ENCODE results near the gene COPA. TPM values are rescaled to one million over a fixed set of nuclear protein-coding genes. Genes with fewer than 3 reads are reported as not detected.

Gene COPA
- total RNA-seq, 3 donors from 2014 or later (not counting 1 experiment from before 2014, with no cell fraction given): 140 to 167 (median 148) TPM

DNA sequence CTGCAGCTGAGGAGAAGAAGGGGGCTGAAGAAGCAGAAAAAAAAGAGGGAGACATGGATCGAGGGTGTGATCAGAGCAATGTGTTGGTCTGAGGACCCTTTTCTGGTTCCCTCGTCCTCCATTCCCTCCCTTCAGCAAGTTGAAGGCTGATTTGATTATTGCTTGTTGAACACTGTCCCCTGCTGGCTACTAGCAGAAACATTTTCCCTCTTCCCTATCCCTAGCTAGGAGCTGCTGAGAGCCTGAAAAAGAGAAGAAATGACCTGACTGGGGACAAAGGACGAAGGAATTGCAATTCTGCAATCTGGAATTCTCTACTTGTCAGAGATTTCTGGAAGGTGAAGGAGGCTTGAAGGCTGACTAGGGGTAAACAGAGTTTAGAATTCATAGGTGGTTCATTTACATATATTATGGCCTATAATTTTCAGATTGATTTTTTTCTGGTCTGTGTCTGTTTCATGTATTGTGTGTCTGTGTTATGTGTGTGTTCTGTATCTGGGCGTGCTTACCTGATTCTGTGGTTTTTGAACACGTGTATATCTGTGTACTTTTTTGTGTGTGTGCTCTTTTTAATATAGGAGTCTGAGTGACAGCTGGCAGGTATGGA lies 33.6 kb upstream of the COPA start:
- Mint-ChIP-seq H3K4me3 (peak overlapping the region; percentile 35), H3K27me3 (ENCODE audit: low read depth in 2 of 2) (peaks cover 0 to 13% of the 10 kb centered on the region in 2 donors), H3K9me3 (no peaks in the 10 kb centered on the region), H3K4me1 (peaks cover 15 to 18% of the 10 kb centered on the region in 2 donors), H3K27ac (peak overlapping the region in 1 of 2 donors; percentile 88), H3K36me3 (no peaks in the 10 kb centered on the region)
- Histone ChIP-seq H3K27me3 (ENCODE audit: control insufficient read depth, insufficient read depth, low read length) (no peaks in the 10 kb centered on the region), H3K27ac (ENCODE audit: low read length) (no peak overlapping the region), H3K36me3 (ENCODE audit: control insufficient read depth, insufficient read depth, low read length) (no peaks in the 10 kb centered on the region), H3K4me3 (ENCODE audit: low read length) (no peak overlapping the region), H3K4me1 (ENCODE audit: control insufficient read depth, insufficient read depth, low read length) (peaks cover 21% of the 10 kb centered on the region), H3K9me3 (ENCODE audit: control insufficient read depth, insufficient read depth, low read length) (no peaks in the 10 kb centered on the region)
- intact Hi-C loops (cut with micrococcal nuclease): loop anchor here (1.0 to 10.0 kb wide), 5 partner anchors 183 to 442 kb away; no protein-coding TSS in a partner anchor
- WGBS (ENCODE audit: insufficient coverage): 12% methylated on average over 5 of the region's 5 CpGs
- ATAC-seq (peak; percentile 63 to 72 (median 64)), DNase-seq (peak in 1 of 2 donors; percentile 76)
- TF ChIP-seq, protein P1, sequence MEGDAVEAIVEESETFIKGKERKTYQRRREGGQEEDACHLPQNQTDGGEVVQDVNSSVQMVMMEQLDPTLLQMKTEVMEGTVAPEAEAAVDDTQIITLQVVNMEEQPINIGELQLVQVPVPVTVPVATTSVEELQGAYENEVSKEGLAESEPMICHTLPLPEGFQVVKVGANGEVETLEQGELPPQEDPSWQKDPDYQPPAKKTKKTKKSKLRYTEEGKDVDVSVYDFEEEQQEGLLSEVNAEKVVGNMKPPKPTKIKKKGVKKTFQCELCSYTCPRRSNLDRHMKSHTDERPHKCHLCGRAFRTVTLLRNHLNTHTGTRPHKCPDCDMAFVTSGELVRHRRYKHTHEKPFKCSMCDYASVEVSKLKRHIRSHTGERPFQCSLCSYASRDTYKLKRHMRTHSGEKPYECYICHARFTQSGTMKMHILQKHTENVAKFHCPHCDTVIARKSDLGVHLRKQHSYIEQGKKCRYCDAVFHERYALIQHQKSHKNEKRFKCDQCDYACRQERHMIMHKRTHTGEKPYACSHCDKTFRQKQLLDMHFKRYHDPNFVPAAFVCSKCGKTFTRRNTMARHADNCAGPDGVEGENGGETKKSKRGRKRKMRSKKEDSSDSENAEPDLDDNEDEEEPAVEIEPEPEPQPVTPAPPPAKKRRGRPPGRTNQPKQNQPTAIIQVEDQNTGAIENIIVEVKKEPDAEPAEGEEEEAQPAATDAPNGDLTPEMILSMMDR (IDR thresholded peaks at IDR 0.05): peak; percentile 77

DNA sequence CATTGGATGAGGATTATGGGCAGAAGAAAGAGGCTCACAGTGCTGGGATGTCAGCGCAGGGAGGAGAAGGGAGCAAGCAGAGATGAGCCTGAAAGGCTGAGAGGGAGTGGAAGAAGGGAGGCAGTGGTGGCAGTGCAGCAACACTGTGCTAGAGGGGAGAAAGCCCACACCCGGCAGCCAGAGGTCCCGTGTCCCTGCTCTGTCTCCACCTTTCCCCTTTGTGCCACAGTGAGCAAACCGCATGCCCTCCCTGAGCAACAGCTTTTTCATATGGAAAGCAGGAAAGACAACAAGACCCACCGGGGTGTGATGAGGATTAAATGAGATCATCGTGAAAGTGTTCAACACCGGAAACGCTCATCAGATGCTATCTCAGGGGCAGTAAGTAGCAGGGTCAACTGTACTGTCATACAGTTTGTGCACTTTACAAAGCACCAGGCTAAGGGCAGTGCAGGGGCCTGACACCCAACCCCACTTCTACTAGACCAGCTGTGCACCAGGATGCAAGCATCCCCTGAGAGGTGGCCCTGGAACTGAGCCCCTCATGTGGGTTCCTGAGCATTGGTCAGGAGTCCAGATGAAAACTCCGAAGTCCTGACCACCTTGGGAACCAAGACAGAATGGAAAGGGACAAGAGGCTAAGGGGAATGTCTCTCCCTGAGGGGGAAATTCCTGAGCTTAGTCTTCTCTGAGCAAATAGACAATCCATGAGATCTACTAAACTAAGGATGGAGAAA lies 32.9 kb upstream of the COPA start:
- no peaks in the 10 kb centered on the region for H3K27me3 ChIP-seq (ENCODE audit: control insufficient read depth, insufficient read depth, low read length)
- ATAC-seq (peak; percentile 71 to 87 (median 82)), DNase-seq (peak; percentile 25 to 34)
- no peak overlapping the region for H3K27ac ChIP-seq (ENCODE audit: low read length)
- H3K9me3 Mint-ChIP-seq: no peaks in the 10 kb centered on the region
- no peak overlapping the region for H3K4me3 ChIP-seq (ENCODE audit: low read length)
- H3K36me3 Mint-ChIP-seq: no peaks in the 10 kb centered on the region
- peaks cover 15 to 18% of the 10 kb centered on the region in 2 donors for H3K4me1 Mint-ChIP-seq
- H3K36me3 ChIP-seq (ENCODE audit: control insufficient read depth, insufficient read depth, low read length): no peaks in the 10 kb centered on the region
- TF ChIP-seq, protein P1 (IDR thresholded peaks at IDR 0.05): no peak
- H3K9me3 ChIP-seq (ENCODE audit: control insufficient read depth, insufficient read depth, low read length): no peaks in the 10 kb centered on the region
- 25% methylated on average over 9 of the region's 9 CpGs for WGBS (ENCODE audit: insufficient coverage)
- peaks cover 0 to 13% of the 10 kb centered on the region in 2 donors for H3K27me3 Mint-ChIP-seq (ENCODE audit: low read depth in 2 of 2)
- H3K27ac Mint-ChIP-seq: peak overlapping the region; percentile 37 to 88
- intact Hi-C loops (cut with micrococcal nuclease): loop anchor here (1.0 to 10.0 kb wide), 5 partner anchors 183 to 441 kb away; no protein-coding TSS in a partner anchor
- peak overlapping the region; percentile 35 for H3K4me3 Mint-ChIP-seq
- H3K4me1 ChIP-seq (ENCODE audit: control insufficient read depth, insufficient read depth, low read length): peaks cover 21% of the 10 kb centered on the region

DNA sequence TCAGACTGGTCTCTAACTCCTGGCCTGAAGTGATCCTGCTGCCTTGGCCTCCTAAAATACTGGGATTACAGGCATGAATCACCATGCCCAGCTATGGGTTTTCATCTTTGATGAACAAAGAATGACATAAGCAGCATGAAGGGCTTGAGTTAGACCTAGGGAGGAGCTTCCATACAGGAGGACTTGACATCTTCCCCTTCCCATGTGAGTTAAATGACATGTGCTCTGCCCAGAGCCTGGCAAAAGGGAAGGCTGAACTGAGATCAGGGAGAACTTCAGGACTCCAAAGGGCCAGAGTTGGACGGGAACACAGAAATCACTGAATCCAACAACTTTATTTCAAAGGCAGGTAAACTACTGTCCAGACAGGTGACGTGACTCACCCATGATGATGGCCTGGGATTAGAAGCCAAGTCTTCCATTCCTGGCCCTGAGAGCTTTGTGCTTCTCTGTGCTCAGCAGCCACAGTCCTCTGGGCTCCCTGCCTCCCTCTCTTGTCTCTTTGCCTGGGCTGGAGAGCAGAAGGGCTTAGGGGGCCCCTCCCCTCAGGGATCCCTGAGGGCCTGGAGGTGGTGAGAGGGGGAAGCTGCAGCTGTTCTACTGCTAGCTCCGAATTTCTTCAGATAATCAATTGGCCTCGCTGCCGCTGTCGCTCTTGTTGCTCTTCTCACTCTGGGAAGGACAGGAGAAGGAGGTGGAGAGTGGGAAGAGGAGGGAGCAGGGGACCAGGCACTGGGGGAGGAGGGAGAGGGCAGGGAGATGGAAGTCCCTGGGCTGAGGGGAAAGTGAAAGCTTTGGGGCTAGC lies 31.5 kb upstream of the COPA start:
- Mint-ChIP-seq H3K36me3 (no peaks in the 10 kb centered on the region), H3K9me3 (no peaks in the 10 kb centered on the region), H3K4me3 (no peak overlapping the region), H3K27ac (peak overlapping the region in 1 of 2 donors; percentile 88), H3K4me1 (peaks cover 15 to 18% of the 10 kb centered on the region in 2 donors), H3K27me3 (ENCODE audit: low read depth in 2 of 2) (peaks cover 0 to 8% of the 10 kb centered on the region in 2 donors)
- intact Hi-C loops (cut with micrococcal nuclease): loop anchor here (5.0 to 10.0 kb wide), 2 partner anchors 287 to 440 kb away; no protein-coding TSS in a partner anchor
- 86% methylated on average over 6 of the region's 6 CpGs for WGBS (ENCODE audit: insufficient coverage)
- no peaks in the 10 kb centered on the region for H3K36me3 ChIP-seq (ENCODE audit: control insufficient read depth, insufficient read depth, low read length)
- no peaks in the 10 kb centered on the region for H3K9me3 ChIP-seq (ENCODE audit: control insufficient read depth, insufficient read depth, low read length)
- ATAC-seq (no peak), DNase-seq (no peak)
- H3K27ac ChIP-seq (ENCODE audit: low read length): no peak overlapping the region
- peaks cover 21% of the 10 kb centered on the region for H3K4me1 ChIP-seq (ENCODE audit: control insufficient read depth, insufficient read depth, low read length)
- H3K4me3 ChIP-seq (ENCODE audit: low read length): no peak overlapping the region
- no peaks in the 10 kb centered on the region for H3K27me3 ChIP-seq (ENCODE audit: control insufficient read depth, insufficient read depth, low read length)
- TF ChIP-seq, protein P1 (IDR thresholded peaks at IDR 0.05): no peak
